ENCODE results near the gene MBD3L3.

MBD3L3 gene

DNA sequence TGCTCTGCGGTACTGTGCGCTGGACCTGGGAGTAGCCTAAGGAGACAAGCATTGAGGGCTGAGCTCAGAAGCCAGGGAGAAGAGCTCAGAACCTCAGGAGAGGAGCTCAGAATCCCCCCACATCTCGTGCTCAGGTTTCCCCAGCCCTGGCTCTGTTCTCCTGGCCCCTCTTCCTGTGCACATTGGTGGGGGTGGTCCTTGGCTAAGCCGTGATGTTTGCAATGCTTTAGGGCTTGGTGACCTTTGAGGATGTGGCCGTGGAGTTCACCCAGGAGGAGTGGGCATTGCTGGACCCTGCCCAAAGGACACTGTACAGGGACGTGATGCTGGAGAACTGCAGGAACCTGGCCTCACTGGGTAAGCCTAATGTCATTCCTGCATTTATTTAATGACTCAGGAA is 17.7 kb upstream of the MBD3L3 start:
- no peak overlapping the region for H3K4me3 ChIP-seq (ENCODE audit: low read depth, low read length)
- TF ChIP-seq MYC (IDR thresholded peaks at IDR 0.05; ENCODE audit: low read depth, low read length) = no peak
- TF ChIP-seq, protein P1, sequence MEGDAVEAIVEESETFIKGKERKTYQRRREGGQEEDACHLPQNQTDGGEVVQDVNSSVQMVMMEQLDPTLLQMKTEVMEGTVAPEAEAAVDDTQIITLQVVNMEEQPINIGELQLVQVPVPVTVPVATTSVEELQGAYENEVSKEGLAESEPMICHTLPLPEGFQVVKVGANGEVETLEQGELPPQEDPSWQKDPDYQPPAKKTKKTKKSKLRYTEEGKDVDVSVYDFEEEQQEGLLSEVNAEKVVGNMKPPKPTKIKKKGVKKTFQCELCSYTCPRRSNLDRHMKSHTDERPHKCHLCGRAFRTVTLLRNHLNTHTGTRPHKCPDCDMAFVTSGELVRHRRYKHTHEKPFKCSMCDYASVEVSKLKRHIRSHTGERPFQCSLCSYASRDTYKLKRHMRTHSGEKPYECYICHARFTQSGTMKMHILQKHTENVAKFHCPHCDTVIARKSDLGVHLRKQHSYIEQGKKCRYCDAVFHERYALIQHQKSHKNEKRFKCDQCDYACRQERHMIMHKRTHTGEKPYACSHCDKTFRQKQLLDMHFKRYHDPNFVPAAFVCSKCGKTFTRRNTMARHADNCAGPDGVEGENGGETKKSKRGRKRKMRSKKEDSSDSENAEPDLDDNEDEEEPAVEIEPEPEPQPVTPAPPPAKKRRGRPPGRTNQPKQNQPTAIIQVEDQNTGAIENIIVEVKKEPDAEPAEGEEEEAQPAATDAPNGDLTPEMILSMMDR (IDR thresholded peaks at IDR 0.05; ENCODE audit: low read depth, low read length) = no peak
- no peak for TF ChIP-seq POLR2A (IDR thresholded peaks at IDR 0.05; ENCODE audit: extremely low read depth, insufficient read length)
- TF ChIP-seq, protein P2, sequence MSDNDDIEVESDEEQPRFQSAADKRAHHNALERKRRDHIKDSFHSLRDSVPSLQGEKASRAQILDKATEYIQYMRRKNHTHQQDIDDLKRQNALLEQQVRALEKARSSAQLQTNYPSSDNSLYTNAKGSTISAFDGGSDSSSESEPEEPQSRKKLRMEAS (IDR thresholded peaks at IDR 0.05; ENCODE audit: low read depth, low read length) = no peak
- no peak for DNase-seq (ENCODE audit: low read depth)

DNA sequence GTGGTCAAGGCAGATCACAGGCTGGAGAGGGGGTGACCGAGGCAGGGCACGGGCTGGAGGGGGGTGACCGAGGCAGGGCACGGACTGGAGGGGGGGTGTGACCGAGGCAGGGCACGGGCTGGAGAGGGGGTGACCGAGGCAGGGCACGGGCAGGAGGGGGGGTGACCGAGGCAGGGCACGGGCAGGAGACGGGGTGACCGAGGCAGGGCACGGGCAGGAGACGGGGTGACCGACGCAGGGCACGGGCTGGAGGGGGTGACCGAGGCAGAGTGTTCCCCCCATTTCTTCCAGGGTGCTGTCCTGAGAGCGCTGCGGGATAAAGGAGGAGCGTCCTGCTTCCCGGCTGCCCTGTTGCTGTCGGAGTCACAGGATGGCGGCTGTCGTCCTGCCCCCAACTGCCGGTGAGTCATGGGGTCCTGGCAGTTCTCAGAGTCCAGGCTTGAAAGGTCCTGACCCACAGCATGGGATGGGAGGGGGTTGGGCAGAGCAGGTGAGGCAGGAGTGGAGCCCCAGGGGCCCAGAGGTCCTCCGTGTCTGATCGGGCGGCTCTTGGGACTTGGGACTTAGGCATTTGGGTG is 16.3 kb upstream of the MBD3L3 start:
- no peak overlapping the region for H3K4me3 ChIP-seq (ENCODE audit: low read depth, low read length)
- DNase-seq (ENCODE audit: low read depth) = no peak
- TF ChIP-seq POLR2A (IDR thresholded peaks at IDR 0.05; ENCODE audit: extremely low read depth, insufficient read length) (no peak), MYC (IDR thresholded peaks at IDR 0.05; ENCODE audit: low read depth, low read length) (no peak)
- TF ChIP-seq, protein P1 (IDR thresholded peaks at IDR 0.05; ENCODE audit: low read depth, low read length) = no peak
- TF ChIP-seq, protein P2 (IDR thresholded peaks at IDR 0.05; ENCODE audit: low read depth, low read length) = no peak

DNA sequence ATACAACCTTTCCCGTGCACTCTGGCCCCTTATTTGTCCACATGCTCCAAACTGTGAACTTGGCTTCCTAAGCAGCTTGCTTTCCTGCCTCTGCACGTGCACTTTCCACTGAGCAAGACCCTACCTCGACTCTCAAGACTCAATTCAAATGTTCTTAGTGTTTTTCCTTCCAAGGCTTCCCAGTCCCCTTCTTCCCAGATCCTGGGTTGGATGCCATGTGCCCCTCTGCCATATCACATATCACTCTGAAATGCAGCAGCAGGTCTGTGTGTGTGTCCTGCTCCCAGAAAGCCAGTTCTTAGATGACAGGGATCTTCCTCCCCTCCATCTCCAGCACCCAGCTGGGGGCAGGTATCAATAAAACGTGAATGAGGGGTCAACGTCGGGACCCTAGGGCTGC is 14.1 kb upstream of the MBD3L3 start:
- TF ChIP-seq POLR2A (IDR thresholded peaks at IDR 0.05; ENCODE audit: extremely low read depth, insufficient read length) = no peak
- TF ChIP-seq, protein P2 (IDR thresholded peaks at IDR 0.05; ENCODE audit: low read depth, low read length) = no peak
- no peak for TF ChIP-seq MYC (IDR thresholded peaks at IDR 0.05; ENCODE audit: low read depth, low read length)
- TF ChIP-seq, protein P1 (IDR thresholded peaks at IDR 0.05; ENCODE audit: low read depth, low read length) = no peak
- no peak for DNase-seq (ENCODE audit: low read depth)
- no peak overlapping the region for H3K4me3 ChIP-seq (ENCODE audit: low read depth, low read length)

DNA sequence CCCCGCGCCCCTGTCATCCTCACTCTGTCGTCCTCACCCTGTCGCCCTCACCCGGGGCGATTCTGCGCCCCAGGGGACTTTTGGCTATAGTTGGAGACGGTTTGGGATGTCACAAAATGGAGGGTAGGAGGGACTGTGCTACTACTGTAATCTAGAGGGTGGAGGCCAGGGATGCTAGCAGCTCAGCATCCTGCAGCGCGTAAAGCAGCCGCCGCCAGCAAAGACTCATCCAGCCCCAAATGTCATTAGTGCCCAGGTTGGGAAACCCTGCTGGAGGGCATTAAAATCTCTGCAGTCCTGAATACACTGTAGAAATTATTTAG is 11.4 kb upstream of the MBD3L3 start:
- no peak for DNase-seq (ENCODE audit: low read depth)
- peak overlapping the region; percentile 89 for H3K4me3 ChIP-seq (ENCODE audit: low read depth, low read length)
- TF ChIP-seq, protein P1 (IDR thresholded peaks at IDR 0.05; ENCODE audit: low read depth, low read length) = no peak
- TF ChIP-seq, protein P2 (IDR thresholded peaks at IDR 0.05; ENCODE audit: low read depth, low read length) = no peak
- TF ChIP-seq POLR2A (IDR thresholded peaks at IDR 0.05; ENCODE audit: extremely low read depth, insufficient read length) = no peak
- no peak for TF ChIP-seq MYC (IDR thresholded peaks at IDR 0.05; ENCODE audit: low read depth, low read length)

DNA sequence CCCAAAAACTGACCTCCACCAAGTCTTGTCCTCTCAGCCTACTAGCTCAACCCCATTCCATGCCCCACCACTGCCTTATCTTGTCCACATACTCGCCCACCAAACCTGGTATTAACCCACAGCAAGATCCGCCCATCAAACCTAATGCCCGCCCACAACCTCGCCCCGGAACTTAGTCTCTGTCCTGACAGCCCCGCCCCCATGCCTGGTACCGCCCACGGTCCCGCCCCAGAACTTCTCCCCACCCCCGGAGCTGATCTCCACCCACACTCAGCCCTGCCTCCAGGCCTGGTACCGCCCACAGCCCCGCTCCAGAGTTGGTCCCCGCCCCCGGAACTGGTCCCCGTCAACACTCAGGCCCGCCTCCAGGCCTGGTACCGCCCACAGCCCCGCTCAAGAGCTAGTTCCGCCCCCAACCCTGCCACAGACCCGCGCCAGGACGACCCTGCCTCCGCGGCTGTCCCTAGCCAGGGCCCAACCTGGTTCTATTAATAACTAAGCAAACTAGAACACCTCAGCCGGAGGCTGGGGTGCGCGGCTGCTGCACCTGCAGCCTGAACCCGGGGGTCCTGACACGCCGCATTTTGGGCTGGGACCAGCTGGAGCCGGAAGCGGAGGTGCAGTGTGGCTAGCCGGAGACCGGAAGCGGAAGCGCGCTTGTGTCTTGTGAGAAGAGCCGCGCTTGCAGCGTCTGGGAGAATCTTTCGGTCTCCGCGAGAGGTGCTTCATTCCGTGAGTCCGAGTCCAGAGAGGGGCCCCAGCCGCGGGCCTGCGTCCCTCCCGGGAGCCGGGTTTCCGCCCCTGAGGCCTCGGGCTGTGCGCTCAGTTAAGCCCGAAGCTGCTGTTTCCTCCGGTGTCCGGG is 10.8 kb upstream of the MBD3L3 start, which contains the start of gene ZNF557:
TSS of gene ZNF557 (plus strand) at position 662 of the 862 bp plus-strand sequence. CDS start 5,372 bp downstream, outside the sequence.
- TF ChIP-seq, protein P2 (IDR thresholded peaks at IDR 0.05; ENCODE audit: low read depth, low read length) = peak; percentile 16; the same call in 1 of the 2 replicates
- TF ChIP-seq MYC (IDR thresholded peaks at IDR 0.05; ENCODE audit: low read depth, low read length) (peak; percentile 66; the same call in 1 of the 2 replicates), POLR2A (IDR thresholded peaks at IDR 0.05; ENCODE audit: extremely low read depth, insufficient read length) (peak; percentile 55)
- TF ChIP-seq, protein P1 (IDR thresholded peaks at IDR 0.05; ENCODE audit: low read depth, low read length) = no peak
- peak within 1 kb of the TSS; percentile 89 for H3K4me3 ChIP-seq (ENCODE audit: low read depth, low read length)
- DNase-seq (ENCODE audit: low read depth) = peak; percentile 95
